HG03442 (cell line): ENCODE measurements around the gene GOLPH3L.
"Not testable (repeated sequence)": the region's sequence is repeated elsewhere in the genome, so short reads cannot be mapped to it uniquely, and the experiment has no call there.

Experiments
- ATAC-seq: cut with Tn5 transposase; IDR thresholded peaks from one replicate; pipeline ENCODE4 v1.9.1; 2021; ENCODE audit warnings: mild to moderate bottlenecking, moderate library complexity; ENCODE audit not compliant: unreplicated experiment

Gene GOLPH3L

DNA sequence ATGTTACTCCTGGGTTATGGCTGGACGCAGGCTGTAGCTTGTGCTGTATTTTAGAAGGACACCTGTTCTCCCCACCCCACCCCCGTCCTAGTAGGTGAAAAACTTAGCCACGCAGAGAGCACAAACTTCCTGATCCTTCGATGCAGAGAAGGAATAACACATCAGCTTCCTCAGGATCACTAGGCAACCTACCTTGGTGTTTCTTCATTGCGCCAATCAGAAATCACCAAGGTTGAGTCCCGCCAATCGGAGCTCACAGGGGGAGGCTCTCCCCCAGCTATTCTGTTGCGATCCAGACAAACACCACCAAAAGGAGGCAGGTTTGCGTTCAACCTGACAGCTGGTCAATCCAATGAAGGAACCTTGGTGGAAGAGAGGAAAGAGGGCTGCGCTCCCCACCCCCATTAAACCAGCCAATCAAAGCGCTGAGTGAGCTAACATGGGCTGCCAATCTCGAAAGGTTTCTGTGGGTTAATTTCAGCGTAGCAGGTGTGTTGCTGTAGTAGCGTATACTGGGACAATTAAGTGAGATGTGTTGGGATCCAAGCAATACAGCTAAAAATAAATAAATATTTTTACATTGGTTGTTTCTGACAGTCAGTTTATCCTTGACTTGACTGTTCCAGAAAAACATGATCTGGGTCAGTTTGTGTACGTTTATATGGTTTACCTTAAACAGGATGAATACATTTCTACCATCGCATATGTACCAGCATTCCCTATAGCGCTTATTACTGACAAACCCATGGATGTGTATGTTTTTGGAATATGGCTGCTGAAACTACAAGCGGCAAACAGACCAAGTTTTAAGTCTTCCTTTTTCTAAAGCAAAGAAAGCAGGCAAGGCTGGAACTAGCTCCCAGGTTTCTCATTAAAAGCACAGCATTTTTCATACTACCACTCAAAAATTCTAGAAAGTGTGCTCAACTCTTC is at the start of gene GOLPH3L:
Gene GOLPH3L, minus strand, starts transcription at position 160 of the 933 bp plus-strand sequence. CDS start 2,316 bp downstream, outside the sequence.
- peak; percentile 99 for ATAC-seq

DNA sequence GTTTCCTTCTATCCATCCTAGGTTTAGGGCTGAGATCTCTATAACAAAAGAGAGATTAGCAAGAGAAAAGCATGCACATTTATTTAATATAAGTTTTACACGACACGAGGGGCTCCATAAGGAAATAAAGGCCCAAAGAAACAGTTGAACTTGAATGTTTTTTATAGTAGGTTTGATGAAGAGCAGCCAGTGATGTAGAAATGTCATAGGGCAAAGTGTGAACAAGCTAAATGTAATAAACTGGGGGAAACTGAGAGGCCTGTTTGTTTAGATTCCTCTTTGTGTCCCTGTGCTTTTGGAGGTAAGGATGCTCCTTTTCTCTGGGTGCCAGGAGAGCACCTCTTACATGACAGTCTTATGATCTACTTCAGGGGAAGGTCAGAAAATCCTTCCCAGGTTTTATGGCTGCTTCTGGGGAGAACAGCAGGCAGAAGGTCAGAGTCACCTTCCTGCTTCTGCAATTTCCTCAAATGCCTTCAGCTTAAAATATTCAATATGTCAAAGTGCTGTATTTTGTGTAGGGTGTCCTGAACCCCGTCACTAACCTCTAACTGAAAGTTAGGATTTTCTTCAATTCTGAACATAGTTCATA is 33.3 kb upstream of the GOLPH3L start:
- no peak for ATAC-seq

DNA sequence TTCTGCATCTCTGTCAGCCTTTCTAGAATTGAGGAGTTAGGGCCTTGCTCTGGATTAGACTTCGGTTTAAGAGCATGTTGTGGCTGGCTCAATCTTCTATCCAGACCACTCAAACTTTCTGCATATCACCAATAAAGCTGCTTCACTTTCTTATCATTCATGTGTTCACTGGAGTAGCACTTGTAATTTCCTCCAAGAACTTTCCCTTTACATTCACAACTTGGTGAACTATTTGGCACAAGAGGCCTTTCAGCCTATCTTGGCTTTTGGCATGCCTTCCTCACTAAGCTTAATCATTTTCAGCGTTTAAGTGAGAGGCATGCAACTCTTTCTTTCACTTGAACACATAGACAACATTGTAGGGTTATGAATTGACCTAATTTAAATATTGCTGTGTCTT is 27.4 kb upstream of the GOLPH3L start:
- ATAC-seq: no peak

DNA sequence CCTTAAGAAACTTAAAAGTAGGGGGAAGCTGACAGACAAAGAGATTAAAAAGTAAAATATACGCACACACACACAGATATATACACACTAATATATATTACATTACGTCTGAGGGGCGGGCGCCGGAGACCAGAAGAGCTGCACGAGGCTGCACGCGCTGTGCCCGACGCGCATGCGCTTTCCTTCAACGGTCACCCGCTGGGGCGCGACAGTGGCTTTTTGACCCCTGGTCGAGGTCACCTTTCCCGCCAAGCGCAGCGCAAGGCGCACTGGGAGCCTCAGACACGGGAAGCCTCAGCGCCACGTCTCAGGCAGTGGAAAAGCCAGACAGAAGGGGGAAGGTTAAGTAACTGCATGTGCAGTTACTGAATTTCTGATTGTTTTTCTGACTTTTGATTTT is 23.7 kb upstream of the GOLPH3L start, which contains the start of gene HORMAD1:
Gene HORMAD1, minus strand, starts transcription at position 193 of the 400 bp plus-strand sequence. CDS start 1,390 bp downstream, outside the sequence.
- no peak for ATAC-seq

DNA sequence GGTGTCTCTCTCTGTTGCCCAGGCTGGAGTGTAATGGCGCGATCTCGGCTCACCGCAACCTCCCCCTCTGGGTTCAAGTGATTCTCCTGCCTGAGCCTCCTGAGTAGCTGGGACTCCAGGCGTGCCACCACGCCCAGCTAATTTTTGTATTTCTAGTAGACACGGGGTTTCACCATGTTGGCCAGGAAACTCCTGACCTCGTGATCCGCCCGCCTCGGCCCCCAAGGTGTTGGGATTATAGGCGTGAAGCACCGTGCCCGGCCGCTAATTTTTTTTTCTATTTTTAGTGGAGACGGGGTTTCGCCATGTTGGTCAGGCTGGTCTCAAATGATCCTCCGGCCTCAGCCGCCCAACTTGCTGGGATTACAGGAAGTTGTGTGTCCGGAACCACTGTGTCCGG is 23.1 kb upstream of the GOLPH3L start:
- no peak for ATAC-seq

DNA sequence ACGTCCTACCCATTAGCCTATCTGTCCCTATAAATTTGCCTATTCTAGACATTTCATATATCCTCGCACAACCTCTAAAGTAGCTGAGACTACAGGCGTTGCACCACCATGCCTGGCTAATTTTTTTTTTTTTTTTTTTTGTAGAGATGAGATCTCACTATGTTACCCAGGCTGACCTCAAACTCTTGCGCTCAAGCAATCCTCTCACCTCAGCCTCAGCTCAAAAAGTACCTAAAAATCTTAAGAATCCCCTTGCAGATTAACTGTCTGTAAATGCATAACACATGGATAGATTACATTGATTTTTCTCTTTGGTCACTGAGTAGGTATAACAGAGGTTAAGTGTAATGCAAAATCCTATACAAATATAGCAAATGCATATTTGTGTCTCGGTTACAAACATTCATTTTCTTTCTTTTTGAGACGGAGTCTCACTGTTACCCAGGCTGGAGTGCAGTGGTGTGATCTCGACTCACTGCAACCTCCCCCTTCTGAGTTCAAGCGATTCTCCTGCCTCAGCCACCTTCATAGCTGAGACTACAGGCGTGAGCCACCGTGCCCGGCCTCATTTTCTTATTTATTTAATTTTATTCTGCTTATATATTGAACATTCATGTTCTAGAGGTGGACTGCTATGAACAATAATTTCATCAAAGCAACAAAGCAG is 21.4 kb upstream of the GOLPH3L start:
- no peak for ATAC-seq

GRCh38 chr1:150709031-150709430 is 12.1 kb upstream of the GOLPH3L start:
- ATAC-seq: not testable (repeated sequence)

GRCh38 chr1:150708595-150708994 is 11.6 kb upstream of the GOLPH3L start:
- no peak for ATAC-seq

DNA sequence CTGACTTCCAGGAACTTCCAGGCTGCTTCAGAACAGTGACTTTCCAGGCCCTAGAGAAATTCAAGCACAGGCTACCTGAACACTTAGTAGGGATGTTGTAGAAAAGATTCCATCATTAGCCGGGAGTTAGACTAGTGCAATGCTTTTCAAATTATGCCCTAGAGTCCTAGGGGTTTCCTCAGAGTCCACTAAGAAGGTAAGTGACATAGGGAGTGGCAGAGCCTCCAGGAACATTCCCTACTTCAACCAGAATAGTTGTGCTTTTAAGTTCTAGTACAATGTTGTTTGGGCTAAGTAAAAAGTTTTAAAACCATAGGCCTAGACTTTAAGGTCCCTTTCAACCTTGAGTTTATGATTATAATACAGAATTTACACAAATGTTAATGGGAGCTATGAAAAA is 9.1 kb upstream of the GOLPH3L start:
- no peak for ATAC-seq

GRCh38 chr1:150703427-150703826 is 6.5 kb upstream of the GOLPH3L start:
- ATAC-seq: no peak

GRCh38 chr1:150696590-150696989 is 364 bp downstream of the GOLPH3L start:
- ATAC-seq: no peak

- no peak for ATAC-seq
Observed at GRCh38 chr1:150696162-150696561, 792 bp downstream of the GOLPH3L start.

DNA sequence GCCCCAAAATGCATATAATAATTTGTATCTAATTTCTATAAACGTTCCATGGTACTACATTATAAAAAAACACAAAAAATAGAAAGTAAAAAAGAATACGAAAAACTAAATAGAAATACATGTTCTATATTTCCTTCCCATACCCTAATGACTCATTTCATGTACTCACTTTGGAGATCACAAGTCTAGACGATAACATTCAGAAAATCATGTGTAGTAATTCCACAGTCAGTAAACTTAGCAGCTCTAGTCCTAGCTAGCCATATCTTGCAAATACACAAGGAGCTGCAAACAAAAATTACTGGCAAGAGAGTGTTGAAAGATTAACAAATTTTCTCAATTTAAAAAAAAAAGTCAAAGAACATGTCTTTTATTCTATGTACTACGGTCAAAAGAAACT is 1.4 kb downstream of the GOLPH3L start:
- no peak for ATAC-seq

- ATAC-seq: no peak
Observed at GRCh38 chr1:150692720-150693119, 4.2 kb downstream of the GOLPH3L start.

GRCh38 chr1:150688763-150689162 is 8.2 kb downstream of the GOLPH3L start:
- ATAC-seq: no peak

DNA sequence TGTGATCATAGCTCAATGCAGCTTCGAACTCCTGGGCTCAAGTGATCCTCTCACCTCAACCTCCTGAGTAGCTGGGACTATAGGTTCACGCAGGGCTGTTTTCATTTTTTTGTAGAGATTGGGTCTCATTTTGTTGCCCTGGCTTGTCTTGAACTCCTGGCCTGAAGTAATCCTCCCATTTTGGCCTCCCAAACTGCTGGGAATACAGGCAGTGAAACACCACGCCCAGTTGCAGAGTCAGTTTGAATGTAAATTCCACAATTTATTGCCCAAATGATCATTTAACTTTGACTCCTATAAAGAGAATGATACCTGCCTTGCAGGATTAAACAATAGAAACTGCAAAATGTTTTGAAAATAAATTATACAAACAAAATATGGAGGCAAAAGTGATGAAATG is 10.7 kb downstream of the GOLPH3L start:
- ATAC-seq: no peak

- ATAC-seq: no peak
Observed at GRCh38 chr1:150683914-150684313, 13.0 kb downstream of the GOLPH3L start.

DNA sequence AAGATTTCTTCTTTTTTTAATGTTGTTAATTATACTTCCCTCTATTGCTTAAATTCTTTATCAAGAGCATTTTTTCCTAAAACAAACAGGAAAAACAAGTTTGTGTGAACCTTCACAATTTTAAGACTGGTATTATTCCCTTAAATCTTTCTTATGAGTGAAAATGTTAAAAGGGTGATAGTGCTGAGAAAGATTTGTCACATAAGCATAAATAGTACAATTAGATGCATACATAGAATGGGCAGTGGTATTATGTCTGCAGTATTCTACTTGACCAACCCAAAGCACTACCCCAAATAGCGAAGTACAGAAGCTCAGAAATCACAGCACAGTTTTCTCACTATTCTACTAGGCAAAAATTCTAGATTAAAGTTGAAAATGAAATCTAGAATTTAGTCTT is 18.0 kb downstream of the GOLPH3L start:
- ATAC-seq: no peak

- no peak for ATAC-seq
Observed at GRCh38 chr1:150674881-150675280, 22.1 kb downstream of the GOLPH3L start.

DNA sequence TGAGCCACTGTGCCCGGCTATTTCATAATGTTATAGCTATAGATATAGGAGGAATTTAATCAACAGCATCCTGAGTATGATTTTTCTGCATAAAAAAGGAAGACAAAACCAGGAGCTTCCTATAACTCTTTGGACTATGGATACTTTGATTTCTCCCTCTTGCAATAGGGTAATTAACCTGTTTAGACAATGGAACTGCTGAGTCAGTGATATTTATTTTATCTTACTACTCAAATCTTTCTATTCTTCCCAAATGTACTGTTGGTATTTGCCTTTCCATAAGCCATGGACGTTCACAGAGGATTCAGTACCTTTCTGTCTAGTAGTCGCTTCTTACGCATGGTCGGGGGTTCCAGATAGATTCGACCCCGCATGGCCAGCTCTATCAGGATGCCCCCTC is 33.6 kb downstream of the GOLPH3L start:
- no peak for ATAC-seq

DNA sequence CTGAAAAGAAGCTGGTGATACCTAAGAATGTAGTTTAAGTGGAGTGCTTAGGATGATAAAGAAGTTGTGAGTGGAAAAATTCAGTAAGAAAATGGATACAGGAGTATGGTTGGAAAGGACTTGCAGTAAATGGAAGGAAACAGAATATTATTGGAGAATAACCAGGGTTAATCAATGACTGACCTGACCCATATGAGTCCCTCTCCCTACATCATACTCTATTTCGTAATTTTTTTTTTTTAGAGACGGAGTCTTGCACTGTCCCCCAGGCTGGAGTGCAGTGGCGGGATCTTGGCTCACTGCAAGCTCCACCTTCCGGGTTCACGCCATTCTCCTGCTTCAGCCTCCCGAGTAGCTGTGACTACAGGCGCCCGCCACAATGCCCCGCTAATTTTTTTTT is 34.1 kb downstream of the GOLPH3L start:
- ATAC-seq: no peak

DNA sequence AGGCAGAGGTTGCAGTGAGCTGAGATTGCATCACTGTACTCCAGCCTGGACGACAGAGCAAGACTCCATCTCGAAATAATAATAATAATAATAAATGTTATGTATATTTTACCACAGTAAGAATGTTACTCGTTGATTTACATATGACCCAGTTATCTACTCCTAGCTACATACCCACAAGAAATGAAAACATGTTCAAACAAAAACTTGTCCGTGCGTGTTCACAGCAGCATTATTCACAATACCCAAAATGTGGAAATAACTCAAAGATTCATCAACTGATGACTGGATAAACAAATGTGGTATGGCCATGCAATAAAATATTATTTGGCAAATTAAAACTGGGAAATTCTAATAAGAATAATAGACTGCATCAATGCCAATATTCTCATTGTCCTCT is 35.8 kb downstream of the GOLPH3L start:
- ATAC-seq: no peak
